T-helper 2 cell treated with Interferon-gamma antibody and Interleukin-4, amounts not matched to agents 5 μg/mL and 100 μg/mL, for 36 hours (primary cell): ENCODE results near the gene NINL.

Source experiments
- DNase-seq: peaks from one replicate; pipeline ENCODE4 v3.0.0; 2021; ENCODE audit warnings: low spot score
- H3K27ac Mint-ChIP-seq: one replicate; pipeline ENCODE4 v1.8.0; 2021; ENCODE audit warnings: mild to moderate bottlenecking, mixed read lengths
- H3K27me3 Mint-ChIP-seq: one replicate; pipeline ENCODE4 v1.8.0; 2021; ENCODE audit warnings: low read depth, mixed read lengths
- H3K36me3 Mint-ChIP-seq: one replicate; pipeline ENCODE4 v1.8.0; 2021; ENCODE audit warnings: low read depth, mixed read lengths
- H3K4me1 Mint-ChIP-seq: one replicate; pipeline ENCODE4 v1.8.0; 2021; ENCODE audit warnings: low read depth, mixed read lengths
- H3K4me3 Mint-ChIP-seq: one replicate; pipeline ENCODE4 v1.8.0; 2022; ENCODE audit warnings: mild to moderate bottlenecking, moderate library complexity, mixed read lengths
- H3K9me3 Mint-ChIP-seq: one replicate; pipeline ENCODE4 v1.8.0; 2021; ENCODE audit warnings: mixed read lengths

The NINL gene

GRCh38 chr20:25525295-25525694 is 60.0 kb downstream of the NINL start:
- Mint-ChIP-seq H3K9me3 (peaks cover 2% of the 10 kb centered on the region), H3K4me1 (no peaks in the 10 kb centered on the region), H3K27ac (no peak overlapping the region), H3K4me3 (no peak overlapping the region), H3K27me3 (no peaks in the 10 kb centered on the region), H3K36me3 (no peaks in the 10 kb centered on the region)
- no peak for DNase-seq

- Mint-ChIP-seq H3K4me1 (no peaks in the 10 kb centered on the region), H3K36me3 (peaks cover 6% of the 10 kb centered on the region), H3K4me3 (no peak overlapping the region), H3K9me3 (peaks cover 9% of the 10 kb centered on the region), H3K27ac (no peak overlapping the region), H3K27me3 (no peaks in the 10 kb centered on the region)
- no peak for DNase-seq
Observed at GRCh38 chr20:25521382-25521781, 63.9 kb downstream of the NINL start.

- H3K27ac Mint-ChIP-seq: no peak overlapping the region
- H3K4me3 Mint-ChIP-seq: no peak overlapping the region
- no peaks in the 10 kb centered on the region for H3K27me3 Mint-ChIP-seq
- H3K4me1 Mint-ChIP-seq: no peaks in the 10 kb centered on the region
- no peak for DNase-seq
- H3K9me3 Mint-ChIP-seq: peaks cover 44% of the 10 kb centered on the region
- H3K36me3 Mint-ChIP-seq: peaks cover 36% of the 10 kb centered on the region
Observed at GRCh38 chr20:25517124-25517523, 68.2 kb downstream of the NINL start.

- Mint-ChIP-seq H3K36me3 (peaks cover 38% of the 10 kb centered on the region), H3K4me3 (no peak overlapping the region), H3K9me3 (peaks cover 44% of the 10 kb centered on the region), H3K27ac (no peak overlapping the region), H3K27me3 (no peaks in the 10 kb centered on the region), H3K4me1 (no peaks in the 10 kb centered on the region)
- no peak for DNase-seq
Observed at GRCh38 chr20:25514747-25515340, 70.5 kb downstream of the NINL start.

GRCh38 chr20:25514195-25514594 is 71.1 kb downstream of the NINL start:
- Mint-ChIP-seq H3K27me3 (no peaks in the 10 kb centered on the region), H3K4me3 (no peak overlapping the region), H3K27ac (no peak overlapping the region), H3K4me1 (no peaks in the 10 kb centered on the region), H3K9me3 (peaks cover 44% of the 10 kb centered on the region), H3K36me3 (peaks cover 38% of the 10 kb centered on the region)
- no peak for DNase-seq

GRCh38 chr20:25512709-25513108 is 72.6 kb downstream of the NINL start:
- Mint-ChIP-seq H3K4me3 (no peak overlapping the region), H3K9me3 (peaks cover 44% of the 10 kb centered on the region)

GRCh38 chr20:25511183-25511582 is 74.1 kb downstream of the NINL start:
- Mint-ChIP-seq H3K27ac (no peak overlapping the region), H3K9me3 (peaks cover 34% of the 10 kb centered on the region), H3K4me3 (no peak overlapping the region), H3K36me3 (peaks cover 32% of the 10 kb centered on the region), H3K27me3 (no peaks in the 10 kb centered on the region), H3K4me1 (no peaks in the 10 kb centered on the region)
- no peak for DNase-seq

More at GRCh38 chr20:25512709-25513108, 72.6 kb downstream of the NINL start:
- Mint-ChIP-seq H3K4me1 (no peaks in the 10 kb centered on the region), H3K36me3 (peaks cover 38% of the 10 kb centered on the region), H3K27me3 (no peaks in the 10 kb centered on the region), H3K27ac (no peak overlapping the region)
- no peak for DNase-seq

- H3K36me3 Mint-ChIP-seq: peaks cover 29% of the 10 kb centered on the region
Observed at GRCh38 chr20:25510721-25511120, 74.6 kb downstream of the NINL start.

GRCh38 chr20:25510202-25510601 is 75.1 kb downstream of the NINL start:
- no peak overlapping the region for H3K27ac Mint-ChIP-seq

More at GRCh38 chr20:25510721-25511120, 74.6 kb downstream of the NINL start:
- no peak overlapping the region for H3K27ac Mint-ChIP-seq
- H3K27me3 Mint-ChIP-seq: no peaks in the 10 kb centered on the region
- H3K4me3 Mint-ChIP-seq: no peak overlapping the region
- peaks cover 30% of the 10 kb centered on the region for H3K9me3 Mint-ChIP-seq
- H3K4me1 Mint-ChIP-seq: no peaks in the 10 kb centered on the region
- no peak for DNase-seq

GRCh38 chr20:25509084-25509483 is 76.2 kb downstream of the NINL start:
- no peak overlapping the region for H3K4me3 Mint-ChIP-seq
- H3K4me1 Mint-ChIP-seq: no peaks in the 10 kb centered on the region
- H3K27me3 Mint-ChIP-seq: no peaks in the 10 kb centered on the region
- H3K36me3 Mint-ChIP-seq: peaks cover 14% of the 10 kb centered on the region
- H3K9me3 Mint-ChIP-seq: peaks cover 13% of the 10 kb centered on the region
- DNase-seq: no peak
- H3K27ac Mint-ChIP-seq: no peak overlapping the region

More at GRCh38 chr20:25510202-25510601, 75.1 kb downstream of the NINL start:
- H3K27me3 Mint-ChIP-seq: no peaks in the 10 kb centered on the region
- peaks cover 24% of the 10 kb centered on the region for H3K9me3 Mint-ChIP-seq
- H3K4me1 Mint-ChIP-seq: no peaks in the 10 kb centered on the region
- H3K4me3 Mint-ChIP-seq: no peak overlapping the region
- peaks cover 25% of the 10 kb centered on the region for H3K36me3 Mint-ChIP-seq
- DNase-seq: no peak

GRCh38 chr20:25508083-25508770 is 77.1 kb downstream of the NINL start:
- H3K9me3 Mint-ChIP-seq: peaks cover 5% of the 10 kb centered on the region
- no peak for DNase-seq
- H3K27ac Mint-ChIP-seq: no peak overlapping the region
- peaks cover 8% of the 10 kb centered on the region for H3K36me3 Mint-ChIP-seq
- no peak overlapping the region for H3K4me3 Mint-ChIP-seq
- H3K27me3 Mint-ChIP-seq: no peaks in the 10 kb centered on the region
- H3K4me1 Mint-ChIP-seq: no peaks in the 10 kb centered on the region

- no peak for DNase-seq
- Mint-ChIP-seq H3K4me1 (no peaks in the 10 kb centered on the region), H3K27me3 (no peaks in the 10 kb centered on the region), H3K4me3 (no peak overlapping the region), H3K9me3 (no peaks in the 10 kb centered on the region), H3K36me3 (peaks cover 5% of the 10 kb centered on the region), H3K27ac (no peak overlapping the region)
Observed at GRCh38 chr20:25507385-25508082, 77.8 kb downstream of the NINL start.

- no peaks in the 10 kb centered on the region for H3K4me1 Mint-ChIP-seq
- no peak overlapping the region for H3K4me3 Mint-ChIP-seq
- H3K27ac Mint-ChIP-seq: no peak overlapping the region
- H3K36me3 Mint-ChIP-seq: no peaks in the 10 kb centered on the region
- H3K27me3 Mint-ChIP-seq: no peaks in the 10 kb centered on the region
- no peak for DNase-seq
- no peaks in the 10 kb centered on the region for H3K9me3 Mint-ChIP-seq
Observed at GRCh38 chr20:25504366-25505135, 80.8 kb downstream of the NINL start.

- Mint-ChIP-seq H3K27me3 (no peaks in the 10 kb centered on the region), H3K4me3 (no peak overlapping the region), H3K27ac (no peak overlapping the region), H3K4me1 (no peaks in the 10 kb centered on the region), H3K36me3 (no peaks in the 10 kb centered on the region), H3K9me3 (no peaks in the 10 kb centered on the region)
- DNase-seq: no peak
Observed at GRCh38 chr20:25503936-25504335, 81.4 kb downstream of the NINL start.
